GM18526 (cell line): ENCODE measurements around the gene ARHGAP32.

Experiments
- POLR2A ChIP-seq: IDR thresholded peaks from 3 replicates; pipeline ENCODE4 v1.6.1; 2011; ENCODE audit not compliant: insufficient read length; ENCODE audit errors: extremely low read depth

Gene ARHGAP32

DNA sequence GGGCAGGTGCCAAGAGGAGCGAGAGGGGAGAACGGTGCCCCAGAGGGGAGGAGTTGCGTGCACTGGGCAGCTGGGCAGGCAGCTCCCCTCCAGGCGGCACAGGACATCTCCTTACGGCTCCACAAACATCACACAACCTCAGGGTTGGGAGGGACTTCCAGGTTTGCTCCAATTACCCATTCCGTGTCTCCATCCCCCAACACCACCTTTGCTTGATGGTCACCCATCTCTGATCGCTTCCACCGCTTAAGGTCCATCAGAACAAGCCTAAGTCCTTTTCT is 235.0 kb downstream of the ARHGAP32 start:
- TF ChIP-seq POLR2A, result no peak

DNA sequence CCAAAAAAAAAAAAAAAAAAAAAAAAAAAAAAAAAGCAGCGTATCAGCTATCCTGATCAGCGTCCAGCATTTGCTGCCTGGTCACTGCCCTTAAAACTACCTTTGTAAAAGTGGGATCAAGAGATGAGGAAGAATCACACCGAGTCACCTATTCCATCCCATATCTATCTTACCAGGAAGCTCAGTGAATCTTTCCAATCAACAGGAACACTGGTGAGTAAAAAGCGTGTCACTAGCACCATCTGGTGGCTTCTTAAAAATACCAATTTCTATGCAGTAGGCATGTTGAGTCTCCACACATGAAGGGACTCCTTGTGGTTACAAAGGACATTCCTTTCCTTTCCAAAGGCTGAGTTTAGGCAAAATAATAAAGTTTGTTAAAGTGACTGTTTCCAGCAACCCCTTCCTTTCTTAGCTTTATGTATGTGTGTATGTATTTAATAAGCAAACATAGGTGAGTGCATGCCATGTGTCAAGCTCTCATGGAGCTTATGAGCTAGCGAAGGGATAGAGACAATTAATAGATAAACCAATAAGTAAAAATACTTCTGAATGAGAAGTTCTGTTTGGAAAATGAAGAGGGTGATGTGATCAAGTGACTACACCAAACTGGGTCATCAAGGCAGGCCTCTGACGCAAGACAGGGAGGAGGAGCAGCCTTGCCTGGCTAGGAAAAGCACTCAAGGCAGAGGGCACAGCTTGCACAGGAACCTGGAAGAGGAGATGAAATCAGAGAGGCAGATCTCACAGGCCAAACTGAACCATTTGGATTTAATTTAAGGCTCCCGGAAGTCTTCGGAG is 235.5 kb downstream of the ARHGAP32 start:
- no peak for TF ChIP-seq POLR2A

DNA sequence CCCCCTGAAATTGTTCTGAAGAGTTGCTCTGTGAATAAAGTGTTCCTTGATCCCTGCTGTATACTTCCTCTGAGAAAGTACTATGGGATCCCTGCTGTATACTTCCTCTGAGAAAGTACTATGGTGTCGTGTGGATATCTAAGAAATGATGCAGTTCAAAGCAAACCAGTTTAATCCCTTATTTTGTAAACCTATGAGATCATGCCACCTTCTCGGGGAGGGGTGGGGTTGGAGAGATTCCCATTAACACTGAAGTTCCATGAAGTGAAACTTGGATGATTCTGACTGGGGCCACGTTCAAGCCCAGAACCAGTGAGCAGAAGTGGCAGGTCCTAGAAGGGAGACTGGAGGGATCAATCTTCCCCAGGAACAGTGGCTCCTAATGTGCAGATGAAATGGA is 236.5 kb downstream of the ARHGAP32 start:
- TF ChIP-seq POLR2A, result no peak

DNA sequence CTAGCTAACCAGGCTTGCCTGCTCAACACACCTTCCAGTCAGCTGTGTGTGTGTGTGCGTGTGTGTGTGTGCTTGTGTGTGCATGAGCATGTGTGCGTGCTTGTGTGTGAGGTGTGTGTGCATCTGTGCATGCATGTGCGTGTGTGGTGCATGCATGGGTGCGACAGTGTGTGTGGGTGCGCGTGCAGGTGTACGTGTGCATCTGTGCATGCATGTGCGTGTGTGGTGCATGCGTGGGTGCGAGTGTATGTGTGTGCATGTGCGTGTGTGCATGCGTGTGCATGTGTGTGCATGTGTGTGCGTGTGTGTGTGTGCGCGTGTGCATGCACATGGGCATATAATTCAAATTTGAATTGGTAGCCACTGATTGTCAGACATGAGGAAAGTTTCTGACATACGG is 239.0 kb downstream of the ARHGAP32 start:
- no peak for TF ChIP-seq POLR2A

DNA sequence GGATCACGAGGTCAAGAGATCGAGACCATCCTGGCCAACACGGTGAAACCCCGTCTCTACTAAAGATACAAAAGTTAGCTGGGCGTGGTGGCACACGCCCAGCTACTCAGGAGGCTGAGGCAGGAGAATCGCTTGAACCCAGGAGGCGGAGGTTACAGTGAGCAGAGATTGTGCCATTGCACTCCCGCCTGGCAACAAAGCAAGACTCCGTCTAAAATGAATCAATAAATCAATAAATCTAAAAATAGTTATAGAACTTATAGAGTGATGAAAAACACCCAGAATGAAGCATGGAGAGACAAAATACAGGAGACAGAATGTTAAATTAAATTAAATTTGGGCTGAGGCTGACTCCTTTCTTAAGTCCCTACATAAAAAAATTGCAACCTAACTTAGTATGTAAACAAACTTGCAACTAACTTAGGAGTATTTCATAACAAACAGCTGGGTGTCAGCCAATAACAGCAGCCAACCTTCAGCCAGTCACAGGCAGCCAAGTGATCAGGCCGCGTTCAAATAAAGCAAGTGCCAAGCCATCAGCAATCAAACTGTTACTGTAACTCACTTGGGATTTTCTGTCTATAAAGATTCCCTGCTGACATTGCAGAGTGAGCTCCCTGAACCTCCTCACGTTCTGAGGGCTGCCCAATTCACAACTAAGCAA is 242.2 kb downstream of the ARHGAP32 start:
- TF ChIP-seq POLR2A, result no peak

DNA sequence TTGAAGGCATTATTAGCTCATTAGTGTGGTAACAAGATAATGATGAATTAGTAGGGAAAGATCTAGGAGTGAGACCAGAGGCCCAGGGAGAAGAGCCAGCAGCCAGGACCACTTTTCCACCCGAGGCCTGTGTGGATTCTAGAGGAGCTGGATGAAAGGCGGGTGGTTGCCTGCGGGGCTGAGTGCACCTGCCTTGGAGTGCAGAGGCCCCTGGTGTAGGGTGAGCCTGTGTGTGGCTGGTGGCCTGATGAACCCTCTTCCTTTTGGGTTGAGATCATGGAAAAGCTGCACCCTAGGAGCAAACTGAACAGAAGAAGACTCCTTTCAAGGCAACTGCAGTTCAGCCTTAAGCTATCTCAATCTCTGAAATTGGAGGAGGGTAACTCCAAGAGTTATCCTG is 243.5 kb downstream of the ARHGAP32 start:
- no peak for TF ChIP-seq POLR2A

DNA sequence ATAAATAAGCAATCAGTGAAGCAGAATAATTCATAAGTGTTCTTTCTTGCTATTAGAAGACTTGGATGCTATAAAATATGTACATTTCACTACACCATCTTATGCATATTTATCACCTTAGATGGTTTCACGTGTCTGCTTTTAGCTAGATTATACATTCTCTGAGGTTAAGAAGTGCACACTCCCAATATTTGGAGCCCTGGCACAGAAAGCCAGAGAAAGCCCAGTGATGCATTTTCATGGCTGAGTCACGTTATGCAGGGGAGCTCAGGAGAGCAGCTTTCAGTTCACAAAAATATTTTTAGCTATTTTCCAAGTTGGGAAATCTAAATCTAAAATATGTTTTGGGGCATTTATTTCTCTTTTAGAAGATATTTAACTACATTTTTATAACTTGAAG is 244.4 kb downstream of the ARHGAP32 start:
- TF ChIP-seq POLR2A, result no peak

DNA sequence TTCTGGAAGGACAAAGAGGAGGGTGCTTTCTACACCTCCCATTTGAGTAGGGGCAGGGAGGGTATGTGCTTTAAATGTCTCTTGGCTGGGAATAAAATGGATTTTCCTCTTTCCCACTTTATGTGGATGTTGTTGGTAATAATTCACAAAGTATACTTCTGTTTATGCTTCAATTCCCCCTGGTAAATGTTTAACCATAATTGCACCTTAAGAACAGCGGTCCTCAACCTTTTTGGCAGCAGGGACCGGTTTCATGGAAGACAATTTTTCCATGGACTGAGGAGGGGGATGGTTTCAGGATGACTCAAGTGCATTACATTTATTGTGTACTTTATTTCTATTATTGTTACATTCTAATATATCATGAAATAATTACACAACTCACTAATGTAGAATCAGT is 245.5 kb downstream of the ARHGAP32 start:
- TF ChIP-seq POLR2A, result no peak

DNA sequence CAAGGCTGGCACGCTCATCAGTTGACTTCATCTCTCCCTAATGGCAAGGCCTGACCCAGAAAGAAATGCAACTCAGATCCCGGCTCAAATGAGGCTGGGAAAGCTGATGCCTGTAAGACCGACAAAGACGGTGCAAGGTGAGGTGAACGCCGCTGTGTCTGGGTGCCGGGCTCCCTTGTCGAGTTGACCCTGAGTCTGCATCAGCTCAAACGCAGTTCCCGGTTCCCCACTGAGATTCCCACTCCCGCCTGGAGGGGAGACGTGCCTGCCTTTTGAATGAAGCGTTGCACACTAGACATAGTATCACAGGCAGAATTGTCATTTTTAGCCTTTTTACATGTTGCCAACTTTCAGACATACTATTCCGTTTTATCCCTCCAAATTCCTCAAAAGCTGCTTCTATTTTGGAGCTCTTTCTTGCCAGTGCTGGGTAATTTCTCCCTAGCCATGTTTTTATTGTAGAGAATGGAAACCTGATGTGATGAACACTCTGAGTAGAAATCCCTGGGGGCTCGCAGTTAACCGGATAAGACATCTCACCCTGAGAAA is 248.6 kb downstream of the ARHGAP32 start:
- TF ChIP-seq POLR2A, result no peak

DNA sequence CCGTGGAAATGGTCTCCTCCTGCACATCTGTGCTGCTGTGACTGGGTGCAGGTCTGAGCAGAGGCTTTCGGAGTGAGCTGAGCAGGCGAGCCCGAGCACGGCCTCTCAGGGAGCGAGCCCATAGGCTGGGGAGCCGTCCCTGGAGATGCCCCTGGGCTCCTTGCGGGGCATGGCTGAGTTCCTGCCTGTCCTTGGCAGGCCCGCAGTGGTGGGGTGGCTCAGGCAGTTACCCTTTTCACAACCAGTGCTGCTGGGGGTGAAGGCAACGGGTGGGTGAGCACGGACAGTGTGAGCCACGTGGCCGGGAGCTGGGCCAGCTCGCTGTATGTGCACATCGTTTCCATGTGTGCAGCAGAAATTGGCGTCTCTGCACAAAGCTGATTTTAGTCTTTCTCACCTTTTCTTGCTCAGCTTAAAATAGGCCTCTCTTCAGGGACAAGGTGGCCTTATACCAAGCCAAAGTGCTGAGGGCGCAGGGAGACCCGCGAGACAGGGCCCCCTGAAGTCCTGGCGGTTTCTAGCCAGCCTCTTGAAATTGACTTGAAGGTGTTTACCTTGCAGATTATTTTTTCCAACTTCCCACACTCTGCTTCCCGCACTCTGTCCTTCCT is 249.2 kb downstream of the ARHGAP32 start, which contains the start of gene TP53AIP1:
Gene TP53AIP1, minus strand, starts transcription at position 55 of the 611 bp plus-strand sequence. CDS start 5,053 bp downstream, outside the sequence.
- TF ChIP-seq POLR2A, result no peak

DNA sequence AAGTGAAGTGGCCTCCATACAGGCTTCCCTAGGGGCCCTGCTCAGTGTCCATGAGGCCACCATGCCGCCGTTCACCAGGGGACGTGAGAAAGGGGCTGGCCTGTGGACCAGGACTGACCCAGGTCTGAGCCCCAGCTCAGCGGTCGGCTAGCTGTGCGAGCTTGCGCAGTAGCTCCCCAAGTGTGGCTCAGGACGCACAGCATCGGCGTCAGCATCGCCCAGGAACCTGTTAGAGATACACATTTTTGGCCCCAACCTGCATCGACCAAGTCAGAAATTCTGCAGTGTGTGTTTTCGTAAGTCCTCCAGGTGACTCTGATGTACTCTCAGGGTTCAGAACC is 249.9 kb downstream of the ARHGAP32 start:
- TF ChIP-seq POLR2A, result no peak

DNA sequence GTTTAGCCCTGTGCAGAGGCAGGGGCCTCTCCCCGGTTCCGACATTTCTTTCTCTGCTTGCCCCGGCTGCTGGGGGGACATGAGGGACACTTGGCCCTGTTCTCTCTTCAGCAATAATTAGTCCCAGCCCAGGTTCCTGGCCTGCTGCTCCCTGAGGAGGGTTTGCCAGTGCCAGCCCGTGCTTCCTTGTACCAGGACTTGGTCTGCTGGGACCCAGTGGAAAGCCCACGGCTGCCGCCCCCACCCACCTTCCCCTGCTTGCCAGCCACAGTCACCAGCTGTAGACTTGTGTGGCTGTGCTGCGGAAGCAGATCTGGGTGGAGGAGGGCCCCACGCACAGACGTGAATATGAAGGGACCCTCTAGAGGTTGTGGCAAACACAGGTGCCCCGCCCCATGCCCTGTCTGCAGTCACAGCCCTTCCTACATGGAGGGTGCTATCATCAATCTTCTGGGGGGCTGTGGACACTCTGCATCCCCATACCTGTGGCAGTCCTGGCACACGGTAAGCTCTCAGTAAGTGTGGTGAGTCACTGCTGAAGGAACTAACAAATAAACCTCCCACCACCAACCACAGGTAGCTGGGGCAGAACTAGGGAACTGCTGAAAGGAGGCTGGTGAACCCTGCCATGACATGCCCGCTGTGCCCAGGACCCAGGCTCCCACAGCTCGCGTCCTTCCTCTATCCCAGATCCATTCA is 250.4 kb downstream of the ARHGAP32 start:
- no peak for TF ChIP-seq POLR2A

DNA sequence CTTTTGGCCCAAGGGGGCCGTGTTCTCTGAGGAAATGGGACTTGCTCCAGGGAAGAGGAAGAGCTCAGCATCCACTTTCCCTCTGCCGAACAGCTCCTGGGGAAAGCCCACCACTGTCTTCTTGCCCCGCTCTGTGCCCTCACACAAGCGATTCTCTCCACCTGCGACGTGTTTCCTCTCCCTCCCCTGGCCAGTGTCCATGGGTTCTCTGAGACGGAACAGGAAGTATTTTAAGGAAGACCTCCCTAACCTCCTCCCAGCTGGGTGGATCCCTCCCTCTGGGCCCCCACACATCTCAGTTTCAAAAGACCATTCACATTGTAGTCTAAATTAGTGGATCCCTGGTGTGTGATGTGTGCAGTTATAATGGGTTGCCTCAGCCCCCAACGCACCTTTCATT is 251.0 kb downstream of the ARHGAP32 start:
- no peak for TF ChIP-seq POLR2A

DNA sequence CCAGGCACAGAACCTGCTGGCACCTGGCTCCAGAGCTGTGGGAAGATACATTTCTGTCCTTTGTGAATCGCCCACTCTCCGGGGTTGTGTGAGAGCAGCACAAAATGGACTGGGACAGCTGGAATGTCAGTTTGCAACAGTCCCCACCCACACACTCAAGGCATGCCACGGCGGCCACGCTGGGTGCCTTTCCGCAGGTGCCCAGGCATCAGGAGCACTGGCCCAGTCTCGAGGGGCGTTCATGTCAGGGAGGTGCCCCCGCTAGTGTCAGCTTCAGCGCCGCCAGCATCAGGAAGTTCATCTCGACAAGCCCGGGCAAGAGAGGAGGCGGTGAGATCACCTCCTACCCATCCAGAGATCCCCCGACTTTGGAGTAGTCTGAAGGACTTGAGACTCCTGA is 251.5 kb downstream of the ARHGAP32 start:
- no peak for TF ChIP-seq POLR2A

DNA sequence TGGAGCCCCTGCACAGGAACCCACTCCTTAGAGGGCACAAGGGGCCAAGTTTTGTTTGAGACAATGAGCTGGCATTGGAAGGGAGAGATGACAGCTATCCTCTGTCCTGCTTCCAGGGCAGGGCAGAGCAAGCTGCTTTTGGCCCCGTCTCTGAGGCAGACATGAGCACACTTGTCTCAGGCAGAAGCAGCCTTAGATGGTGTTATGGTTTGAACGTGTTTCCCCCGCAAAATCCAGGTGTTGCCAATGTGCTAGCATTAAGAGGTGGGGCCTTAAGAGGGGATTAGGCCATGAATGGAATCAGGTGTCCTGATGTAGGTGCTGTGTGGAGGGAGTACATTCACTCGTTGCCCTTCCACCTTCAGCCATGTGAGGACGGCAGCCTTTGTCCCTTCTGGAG is 252.0 kb downstream of the ARHGAP32 start:
- no peak for TF ChIP-seq POLR2A

DNA sequence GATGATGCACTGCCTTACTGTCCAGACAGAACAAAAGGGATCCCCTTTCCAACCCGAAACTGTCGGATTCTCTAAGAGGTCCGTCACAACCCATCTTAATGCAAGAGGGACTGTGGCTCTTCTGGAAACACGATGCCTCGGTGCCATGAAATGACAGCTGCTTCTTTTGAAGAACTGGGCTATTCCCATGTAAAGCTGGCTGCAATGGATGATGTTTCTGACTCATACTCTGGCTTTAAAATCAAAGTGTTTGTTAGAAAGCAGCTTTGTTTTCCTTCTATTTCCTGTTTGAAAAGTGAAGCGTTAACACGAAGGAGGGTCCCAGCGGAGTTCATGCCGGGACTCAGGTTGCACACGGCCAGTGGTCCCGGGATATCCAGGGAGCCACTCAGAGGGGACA is 252.5 kb downstream of the ARHGAP32 start:
- TF ChIP-seq POLR2A, result no peak
